ENCODE data around the gene GFPT2. TPM values are rescaled to one million over a fixed set of nuclear protein-coding genes. Genes with fewer than 3 reads are reported as not detected.

Gene GFPT2
- total and polyA plus RNA-seq, 12 donors = 1.9 to 20.1 (median 9.3) TPM

GRCh38 chr5:180367991-180368390 is 14.9 kb upstream of the GFPT2 start:
- no peaks in the 10 kb centered on the region for H3K27me3 ChIP-seq
- no peak overlapping the region for H3K27ac ChIP-seq
- DNase-seq = no peak
- H3K4me3 ChIP-seq = no peak overlapping the region
- TF ChIP-seq CTCF (IDR thresholded peaks at IDR 0.05) (no peak), POLR2A (IDR thresholded peaks at IDR 0.05) (no peak)
- intact Hi-C loops (cut with DNase I) = no loop called here
- 76 to 88% (median 84%) methylated on average over 3 to 4 of the region's 4 CpGs for WGBS, 4 donors
- no peaks in the 10 kb centered on the region for H3K4me1 ChIP-seq (replicated peaks in 1 of 2)
- H3K9me3 ChIP-seq (replicated peaks in 1 of 3) = no peaks in the 10 kb centered on the region
- H3K36me3 ChIP-seq (replicated peaks in 1 of 2) = no peaks in the 10 kb centered on the region

GRCh38 chr5:180367300-180367699 is 14.2 kb upstream of the GFPT2 start:
- H3K27me3 ChIP-seq = no peaks in the 10 kb centered on the region
- intact Hi-C loops (cut with DNase I) = no loop called here
- H3K36me3 ChIP-seq (replicated peaks in 1 of 2) = no peaks in the 10 kb centered on the region
- no peaks in the 10 kb centered on the region for H3K9me3 ChIP-seq (replicated peaks in 1 of 3)
- no peak for DNase-seq
- WGBS, 4 donors = 80 to 92% (median 84%) methylated on average over 8 of the region's 8 CpGs
- H3K4me1 ChIP-seq (replicated peaks in 1 of 2) = no peaks in the 10 kb centered on the region
- TF ChIP-seq CTCF (IDR thresholded peaks at IDR 0.05) (no peak), POLR2A (IDR thresholded peaks at IDR 0.05) (no peak)
- no peak overlapping the region for H3K27ac ChIP-seq
- H3K4me3 ChIP-seq = no peak overlapping the region

GRCh38 chr5:180366326-180366725 is 13.2 kb upstream of the GFPT2 start:
- Histone ChIP-seq H3K9me3 (replicated peaks in 1 of 3) (no peaks in the 10 kb centered on the region), H3K4me3 (no peak overlapping the region), H3K36me3 (replicated peaks in 1 of 2) (no peaks in the 10 kb centered on the region), H3K27me3 (no peaks in the 10 kb centered on the region), H3K27ac (no peak overlapping the region), H3K4me1 (replicated peaks in 1 of 2) (no peaks in the 10 kb centered on the region)
- DNase-seq = no peak
- intact Hi-C loops (cut with DNase I) = no loop called here
- TF ChIP-seq POLR2A (IDR thresholded peaks at IDR 0.05) = no peak
- no peak for TF ChIP-seq CTCF (IDR thresholded peaks at IDR 0.05)
- 75 to 83% (median 77%) methylated on average over 11 to 12 of the region's 12 CpGs for WGBS, 4 donors

- no peak for DNase-seq
- intact Hi-C loops (cut with DNase I) = no loop called here
- no peak overlapping the region for H3K27ac ChIP-seq
- TF ChIP-seq CTCF (IDR thresholded peaks at IDR 0.05) = no peak
- TF ChIP-seq POLR2A (IDR thresholded peaks at IDR 0.05) = no peak
- H3K9me3 ChIP-seq (replicated peaks in 1 of 3) = no peaks in the 10 kb centered on the region
- H3K4me1 ChIP-seq (replicated peaks in 1 of 2) = no peaks in the 10 kb centered on the region
- no peak overlapping the region for H3K4me3 ChIP-seq
- WGBS, 4 donors = 79 to 84% (median 80%) methylated on average over 3 to 4 of the region's 4 CpGs
- no peaks in the 10 kb centered on the region for H3K27me3 ChIP-seq
- no peaks in the 10 kb centered on the region for H3K36me3 ChIP-seq (replicated peaks in 1 of 2)
Measured at GRCh38 chr5:180365829-180366228, 12.7 kb upstream of the GFPT2 start.
